Dedifferentiated amniotic fluid mesenchymal stem cell (primary cell): Measurements from ENCODE around the gene PCBP4.
"Not testable (repeated sequence)": the region's sequence is repeated elsewhere in the genome, so short reads cannot be mapped to it uniquely, and the experiment has no call there.

Experiments
- DNase-seq: peaks from one replicate; pipeline ENCODE4 v3.0.0-alpha.2; 2016; ENCODE audit errors: extremely low spot score

Gene PCBP4

DNA sequence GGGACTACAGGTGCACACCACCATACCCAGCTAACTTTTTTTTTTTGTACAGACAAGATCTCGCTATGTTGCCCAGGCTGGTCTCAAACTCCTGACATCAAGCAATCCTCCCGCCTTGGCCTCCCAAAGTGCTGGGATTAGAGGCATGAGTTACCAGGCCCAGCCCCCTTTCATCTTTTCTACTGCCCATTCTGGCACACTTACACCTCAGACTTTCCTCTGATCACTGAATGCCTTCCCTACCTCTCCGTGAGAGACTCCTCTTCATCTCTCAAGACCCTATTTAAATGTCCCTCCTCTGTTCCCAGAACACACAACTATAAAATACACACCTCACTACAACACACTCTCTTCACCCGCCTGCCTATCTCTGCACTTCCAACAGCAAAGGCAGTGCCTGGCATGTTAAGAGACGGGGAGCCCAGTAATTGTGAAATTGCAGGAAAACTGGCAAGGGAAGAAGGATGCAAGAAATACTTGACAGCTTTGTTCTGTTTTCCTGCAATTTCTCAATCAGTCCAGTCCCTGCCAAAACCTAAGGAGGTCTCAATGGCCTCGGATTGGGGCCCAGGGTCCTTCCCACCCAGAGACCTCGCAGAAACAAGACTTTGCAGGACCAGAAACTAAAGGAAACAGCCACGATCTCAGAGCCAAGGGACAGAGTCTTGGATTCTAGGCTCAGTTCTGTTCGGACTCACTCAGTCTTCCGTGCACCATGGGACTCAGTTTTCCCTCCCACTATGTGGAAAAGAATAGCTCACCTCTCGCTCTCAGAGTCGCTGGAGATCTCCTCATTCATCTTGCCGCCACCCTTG, 26.4 kb downstream of the PCBP4 start:
- no peak for DNase-seq

- DNase-seq, result no peak
These were observed 28.4 kb downstream of the PCBP4 start for GRCh38 chr3:51938780-51939425.

GRCh38 chr3:51937611-51938450, 29.4 kb downstream of the PCBP4 start:
- DNase-seq, result no peak

- DNase-seq, result no peak
These were observed 30.2 kb downstream of the PCBP4 start for GRCh38 chr3:51937014-51937413.

- no peak for DNase-seq
These were observed 31.1 kb downstream of the PCBP4 start for GRCh38 chr3:51935886-51936755.

DNA sequence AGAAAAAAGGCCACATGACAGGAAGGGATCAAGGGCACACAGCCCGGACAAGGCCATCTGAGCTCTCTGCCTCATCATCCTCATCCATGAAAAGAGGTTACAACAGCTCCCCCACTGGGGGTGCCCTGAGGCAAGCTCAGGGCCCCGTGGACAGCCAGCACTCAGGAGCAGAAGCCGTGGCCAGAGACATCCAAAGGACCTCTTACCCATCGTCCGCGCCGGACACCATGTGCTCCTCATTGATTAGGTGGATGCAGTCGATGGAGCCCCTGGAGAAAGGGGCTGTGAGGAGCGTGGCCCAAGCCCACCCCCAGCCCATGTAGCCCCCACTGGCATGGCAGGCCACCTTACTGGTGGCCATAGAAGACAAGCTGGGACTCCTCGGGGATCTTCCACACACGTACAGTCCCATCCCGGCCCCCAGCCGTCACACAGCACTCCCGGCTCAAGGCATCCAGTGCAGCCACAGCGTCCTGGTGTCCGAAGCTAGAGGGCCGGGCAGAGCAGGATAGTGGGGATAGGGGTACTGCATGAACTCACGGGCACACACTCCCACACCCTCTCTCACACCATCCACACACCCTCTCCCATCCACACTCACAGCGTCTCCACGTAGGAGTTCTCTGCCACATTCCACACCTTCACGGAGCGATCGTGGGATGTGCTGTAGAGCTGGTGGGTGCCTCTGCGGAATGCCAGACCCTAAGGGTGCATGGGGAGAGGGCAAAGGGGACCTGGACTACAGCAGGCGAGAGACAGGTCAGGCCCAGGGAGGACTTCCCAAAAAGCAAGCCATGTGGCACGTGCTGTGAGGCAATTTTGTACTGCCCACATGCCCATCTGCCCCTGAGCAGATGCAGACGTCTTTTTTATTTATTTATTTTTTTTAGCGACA, 32.0 kb downstream of the PCBP4 start:
- DNase-seq, result no peak

DNA sequence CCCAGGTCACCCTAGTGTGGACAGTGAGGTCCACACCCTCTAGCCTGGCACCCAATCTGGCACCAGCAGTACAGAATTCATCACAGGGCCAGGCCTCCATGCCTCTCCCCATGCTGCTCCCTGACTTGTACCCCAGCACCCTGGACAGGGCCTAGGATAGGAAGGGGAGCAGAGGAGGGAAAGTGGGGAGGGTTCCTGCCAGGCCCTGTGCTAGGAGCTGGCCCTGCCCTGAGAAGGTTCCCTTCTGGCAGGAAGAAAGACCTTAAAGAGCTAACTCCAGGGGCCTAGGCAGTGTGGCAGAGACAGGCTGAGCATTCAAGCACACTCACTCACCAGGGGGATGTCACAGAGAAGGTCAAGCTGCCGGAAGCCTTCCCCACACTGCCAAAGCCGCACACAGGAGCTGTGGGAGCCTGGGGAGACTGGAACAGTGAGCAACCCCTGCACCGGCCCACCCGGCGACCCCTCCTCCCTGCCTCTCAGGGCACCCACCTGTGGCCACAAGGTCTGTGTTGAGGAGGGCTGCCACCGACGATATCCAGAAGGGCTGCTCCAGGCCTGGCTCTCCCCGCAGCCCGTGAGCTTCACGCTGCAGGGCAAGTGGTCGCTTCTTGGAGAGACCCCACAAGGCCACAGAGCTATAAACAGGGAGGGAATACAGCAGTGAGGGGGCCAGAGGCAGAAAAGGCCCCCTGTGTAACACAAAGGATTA, 33.0 kb downstream of the PCBP4 start:
- no peak for DNase-seq

GRCh38 chr3:51933471-51934138, 33.6 kb downstream of the PCBP4 start:
- DNase-seq, result no peak

GRCh38 chr3:51932471-51933370, 34.5 kb downstream of the PCBP4 start:
- no peak for DNase-seq

DNA sequence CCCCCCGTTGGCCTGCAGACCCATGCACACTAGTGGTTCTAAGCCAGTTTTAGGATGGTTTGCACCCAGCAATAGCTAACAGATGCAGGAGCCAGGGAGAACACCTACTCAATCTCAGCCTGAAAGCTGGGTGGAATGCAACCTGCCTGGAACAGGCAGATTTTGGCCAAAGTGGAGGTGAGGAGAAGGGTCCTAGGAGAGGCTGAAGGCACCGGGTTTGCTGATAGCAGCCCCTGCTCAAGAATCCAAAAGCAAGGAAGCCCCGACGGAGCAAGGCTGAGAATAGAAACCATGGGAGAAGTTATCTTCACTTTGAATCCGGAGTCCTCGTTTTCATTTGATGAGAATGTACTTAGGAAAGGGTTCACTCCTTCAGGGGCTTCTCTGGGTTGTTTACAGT, 35.5 kb downstream of the PCBP4 start:
- DNase-seq, result no peak

DNA sequence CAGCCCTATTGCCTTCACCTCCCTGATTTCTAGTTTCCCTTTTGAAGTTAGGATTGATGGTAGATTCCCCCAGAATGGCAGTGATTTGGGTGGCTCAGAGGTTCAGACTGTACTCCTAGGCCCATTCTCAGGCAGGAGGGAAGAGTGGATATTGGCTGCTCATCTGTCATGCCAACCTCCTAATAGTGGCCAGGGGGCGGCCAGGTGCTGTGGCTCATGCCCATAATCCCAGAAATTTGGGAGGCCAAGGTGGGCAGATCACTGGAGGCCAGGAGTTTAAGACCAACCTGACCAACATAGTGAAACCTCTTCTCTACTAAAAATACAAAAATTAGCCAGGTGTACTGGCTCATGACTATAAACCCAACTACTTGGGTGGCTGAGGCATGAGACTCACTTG, 36.8 kb downstream of the PCBP4 start:
- DNase-seq, result no peak

DNA sequence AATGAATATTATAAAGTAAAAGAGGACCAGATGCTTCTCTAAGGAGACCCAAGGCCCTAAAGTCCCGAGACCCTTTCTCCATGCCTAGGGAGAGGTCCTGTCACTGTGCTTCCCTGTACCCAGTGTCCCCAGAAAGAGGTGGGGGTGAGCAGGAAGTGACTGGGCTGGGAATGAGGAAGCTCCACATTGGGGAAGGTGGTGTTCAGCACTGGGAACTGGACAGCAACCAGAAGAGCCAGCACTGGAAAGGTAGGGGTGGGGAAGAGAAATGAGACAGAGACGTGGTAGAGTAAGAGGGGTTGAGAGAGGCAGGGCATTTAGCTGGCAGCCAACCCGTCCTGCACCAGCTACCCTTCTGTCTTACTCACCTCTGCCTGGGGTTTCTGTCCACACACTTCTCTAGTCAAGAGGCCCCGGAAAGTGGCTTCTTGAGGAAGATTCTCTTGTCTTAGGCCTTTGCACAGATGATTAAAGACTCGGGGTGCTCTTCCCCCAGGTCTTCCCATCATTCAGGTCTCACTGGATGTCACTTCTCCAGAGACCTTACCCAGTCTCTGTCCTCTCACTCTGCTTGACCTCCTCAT, 37.7 kb downstream of the PCBP4 start:
- no peak for DNase-seq

GRCh38 chr3:51928981-51929380, 38.3 kb downstream of the PCBP4 start:
- not testable (repeated sequence) for DNase-seq

- DNase-seq, result no peak
These were observed 38.8 kb downstream of the PCBP4 start for GRCh38 chr3:51928438-51928837.

DNA sequence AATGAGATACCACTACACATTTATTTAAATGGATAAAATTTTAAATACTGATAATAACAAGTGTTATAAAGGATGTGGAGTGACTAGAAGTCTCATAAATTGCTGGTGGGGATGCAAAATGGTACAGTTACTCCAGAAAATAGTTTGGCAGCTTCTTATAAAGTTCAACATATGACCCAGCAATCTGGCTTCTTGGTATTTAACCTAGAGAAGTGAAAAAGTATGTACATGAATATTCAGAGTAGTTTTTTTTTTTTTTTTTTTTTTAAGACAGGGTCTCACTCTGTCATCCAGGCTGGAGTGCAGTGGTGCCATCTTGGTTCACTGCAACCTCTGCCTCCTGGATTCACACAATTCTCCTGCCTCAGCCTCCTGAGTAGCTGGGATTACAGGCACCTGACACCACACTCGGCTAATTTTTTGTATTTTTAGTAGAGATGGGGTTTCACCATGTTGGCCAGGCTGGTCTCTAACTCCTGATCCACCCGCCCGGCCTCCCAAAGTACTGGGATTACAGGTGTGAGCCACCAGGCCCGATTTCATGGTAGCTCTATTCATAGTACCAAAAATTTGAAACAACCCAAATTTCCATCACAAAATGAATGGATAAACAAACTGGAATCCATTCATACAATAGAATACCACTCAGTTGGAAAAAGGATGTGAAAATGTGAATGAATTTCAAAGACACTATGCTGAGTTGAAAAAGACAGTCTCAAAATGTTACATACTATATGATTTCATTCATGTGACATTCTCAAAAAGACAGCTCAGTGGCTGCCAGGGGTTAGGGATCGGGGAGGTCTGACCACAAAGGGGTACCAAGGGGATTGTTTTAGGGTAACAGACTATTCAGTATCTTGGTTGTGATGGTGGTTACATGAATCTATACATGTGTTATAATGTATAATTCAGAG, 39.9 kb downstream of the PCBP4 start:
- no peak for DNase-seq

GRCh38 chr3:51921081-51921578, 46.1 kb downstream of the PCBP4 start:
- DNase-seq, result no peak

DNA sequence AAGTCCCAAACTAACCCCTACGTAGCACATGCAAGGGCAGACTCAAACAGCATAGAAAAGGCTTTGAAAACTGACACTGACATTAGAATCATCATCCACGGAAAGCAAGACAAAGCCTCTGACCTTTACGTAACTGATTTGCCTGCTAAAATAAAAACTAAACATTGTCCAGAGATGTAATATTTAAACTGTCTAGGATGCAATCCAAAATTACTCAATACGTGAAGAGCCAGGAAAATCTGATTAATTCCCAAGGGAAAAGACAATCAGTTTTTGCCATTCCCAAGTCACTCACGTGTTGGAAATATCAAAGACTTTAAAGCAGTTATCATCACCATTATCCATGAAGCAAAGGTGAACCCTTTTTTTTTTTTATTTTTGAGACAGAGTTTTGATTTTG, 50.8 kb downstream of the PCBP4 start:
- no peak for DNase-seq
